Activated CD8-positive, alpha-beta memory T cell treated with anti-CD3 and anti-CD28 coated beads, Interleukin-2, amount 50 U/mL, for 24 hours (primary cell): ENCODE results near the gene C1orf116.
A peak's percentile ranks its signal among the peaks of the same experiment; 100 is the strongest.
"Not testable (repeated sequence)": the region's sequence is repeated elsewhere in the genome, so short reads cannot be mapped to it uniquely, and the experiment has no call there.

Source experiments
- DNase-seq: peaks from one replicate; pipeline ENCODE4 v3.0.0-alpha.2; 2020; ENCODE audit errors: extremely low read depth

C1orf116 gene

GRCh38 chr1:207058878-207059867, 26.6 kb upstream of the C1orf116 start:
- DNase-seq: no peak

GRCh38 chr1:207058252-207058651, 25.7 kb upstream of the C1orf116 start:
- DNase-seq: no peak

- DNase-seq: no peak
These were observed 24.1 kb upstream of the C1orf116 start for GRCh38 chr1:207056673-207057072.

GRCh38 chr1:207055386-207056001, 22.9 kb upstream of the C1orf116 start:
- no peak for DNase-seq

- no peak for DNase-seq
These were observed 21.9 kb upstream of the C1orf116 start for GRCh38 chr1:207054491-207054890.

- DNase-seq: peak; percentile 83
These were observed 20.6 kb upstream of the C1orf116 start, which contains the start of gene PFKFB2 for GRCh38 chr1:207052911-207053769. Gene PFKFB2 (plus strand): TSS chr1:207053275. CDS start chr1:207054718, 1,443 bp downstream.

GRCh38 chr1:207051191-207051943, 18.8 kb upstream of the C1orf116 start, which contains the start of gene YOD1:
Gene YOD1 (minus strand): TSS chr1:207051208. CDS start chr1:207051030, 178 bp downstream.
- DNase-seq: no peak

- peak; percentile 72 for DNase-seq
These were observed 18.1 kb upstream of the C1orf116 start for GRCh38 chr1:207050480-207051190.

GRCh38 chr1:207049974-207050391, 17.4 kb upstream of the C1orf116 start:
- DNase-seq: no peak

GRCh38 chr1:207049514-207049913, 17.0 kb upstream of the C1orf116 start:
- DNase-seq: no peak

- DNase-seq: no peak
These were observed 16.5 kb upstream of the C1orf116 start for GRCh38 chr1:207049054-207049453.

- no peak for DNase-seq
These were observed 15.5 kb upstream of the C1orf116 start for GRCh38 chr1:207048041-207048440.

GRCh38 chr1:207047505-207047904, 14.9 kb upstream of the C1orf116 start:
- no peak for DNase-seq

- no peak for DNase-seq
These were observed 12.9 kb upstream of the C1orf116 start for GRCh38 chr1:207045453-207045852.

- DNase-seq: not testable (repeated sequence)
These were observed 8.8 kb upstream of the C1orf116 start for GRCh38 chr1:207041397-207041796.

GRCh38 chr1:207040181-207040533, 7.6 kb upstream of the C1orf116 start:
- DNase-seq: no peak

GRCh38 chr1:207039380-207040180, 7.0 kb upstream of the C1orf116 start:
- no peak for DNase-seq

- no peak for DNase-seq
These were observed 4.3 kb upstream of the C1orf116 start for GRCh38 chr1:207036865-207037264.

- DNase-seq: no peak
These were observed 3.5 kb upstream of the C1orf116 start for GRCh38 chr1:207035877-207036551.
